Measurements from ENCODE around the gene DNAJC13. TPM values are rescaled to one million over a fixed set of nuclear protein-coding genes. Genes with fewer than 3 reads are reported as not detected.

Gene DNAJC13
- total RNA-seq, 1 donor = 116 TPM

- Histone ChIP-seq H3K27ac (ENCODE audit: low read depth, low read length) (no peak overlapping the region), H3K4me1 (ENCODE audit: insufficient read depth, low read length) (no peaks in the 10 kb centered on the region), H3K36me3 (ENCODE audit: insufficient read depth, low read length) (peaks cover 10% of the 10 kb centered on the region), H3K4me3 (ENCODE audit: insufficient read depth, low read length) (no peak overlapping the region), H3K9me3 (ENCODE audit: low read depth, low read length) (no peaks in the 10 kb centered on the region), H3K27me3 (ENCODE audit: insufficient read depth, low read length) (no peaks in the 10 kb centered on the region), H2AFZ (ENCODE audit: low read length) (no peak overlapping the region), H4K20me1 (ENCODE audit: insufficient read depth, low read length) (no peaks in the 10 kb centered on the region), H3K4me2 (ENCODE audit: insufficient read depth, low read length) (no peak overlapping the region), H3K79me2 (ENCODE audit: insufficient read depth, low read length) (no peaks in the 10 kb centered on the region)
- TF ChIP-seq CTCF (IDR thresholded peaks at IDR 0.05; ENCODE audit: extremely low read depth, low read depth, low read length) = no peak
- DNase-seq (ENCODE audit: insufficient read length, low spot score, missing footprints) = no peak
Observed at GRCh38 chr3:132563420-132564069, 146.2 kb downstream of the DNAJC13 start.

GRCh38 chr3:132564070-132564465, 146.8 kb downstream of the DNAJC13 start:
- Histone ChIP-seq H3K4me1 (ENCODE audit: insufficient read depth, low read length) (no peaks in the 10 kb centered on the region), H3K79me2 (ENCODE audit: insufficient read depth, low read length) (no peaks in the 10 kb centered on the region), H3K9me3 (ENCODE audit: low read depth, low read length) (no peaks in the 10 kb centered on the region), H3K36me3 (ENCODE audit: insufficient read depth, low read length) (peaks cover 5% of the 10 kb centered on the region), H3K27me3 (ENCODE audit: insufficient read depth, low read length) (no peaks in the 10 kb centered on the region), H2AFZ (ENCODE audit: low read length) (no peak overlapping the region), H3K4me3 (ENCODE audit: insufficient read depth, low read length) (no peak overlapping the region), H4K20me1 (ENCODE audit: insufficient read depth, low read length) (no peaks in the 10 kb centered on the region), H3K27ac (ENCODE audit: low read depth, low read length) (no peak overlapping the region), H3K4me2 (ENCODE audit: insufficient read depth, low read length) (no peak overlapping the region)
- TF ChIP-seq CTCF (IDR thresholded peaks at IDR 0.05; ENCODE audit: extremely low read depth, low read depth, low read length) = no peak
- no peak for DNase-seq (ENCODE audit: insufficient read length, low spot score, missing footprints)

- no peaks in the 10 kb centered on the region for H3K79me2 ChIP-seq (ENCODE audit: insufficient read depth, low read length)
- no peak overlapping the region for H3K4me2 ChIP-seq (ENCODE audit: insufficient read depth, low read length)
- no peaks in the 10 kb centered on the region for H3K27me3 ChIP-seq (ENCODE audit: insufficient read depth, low read length)
- H3K27ac ChIP-seq (ENCODE audit: low read depth, low read length) = peak overlapping the region; percentile 57
- H2AFZ ChIP-seq (ENCODE audit: low read length) = no peak overlapping the region
- TF ChIP-seq CTCF (IDR thresholded peaks at IDR 0.05; ENCODE audit: extremely low read depth, low read depth, low read length) = no peak
- no peak overlapping the region for H3K4me3 ChIP-seq (ENCODE audit: insufficient read depth, low read length)
- no peaks in the 10 kb centered on the region for H4K20me1 ChIP-seq (ENCODE audit: insufficient read depth, low read length)
- H3K9me3 ChIP-seq (ENCODE audit: low read depth, low read length) = no peaks in the 10 kb centered on the region
- no peak for DNase-seq (ENCODE audit: insufficient read length, low spot score, missing footprints)
- no peaks in the 10 kb centered on the region for H3K36me3 ChIP-seq (ENCODE audit: insufficient read depth, low read length)
- peaks cover 3% of the 10 kb centered on the region for H3K4me1 ChIP-seq (ENCODE audit: insufficient read depth, low read length)
Observed at GRCh38 chr3:132568422-132568821, 151.1 kb downstream of the DNAJC13 start.

GRCh38 chr3:132569153-132569552, 151.9 kb downstream of the DNAJC13 start:
- H3K36me3 ChIP-seq (ENCODE audit: insufficient read depth, low read length) = no peaks in the 10 kb centered on the region
- no peak overlapping the region for H2AFZ ChIP-seq (ENCODE audit: low read length)
- TF ChIP-seq CTCF (IDR thresholded peaks at IDR 0.05; ENCODE audit: extremely low read depth, low read depth, low read length) = no peak
- no peak for DNase-seq (ENCODE audit: insufficient read length, low spot score, missing footprints)
- no peaks in the 10 kb centered on the region for H3K9me3 ChIP-seq (ENCODE audit: low read depth, low read length)
- no peaks in the 10 kb centered on the region for H3K79me2 ChIP-seq (ENCODE audit: insufficient read depth, low read length)
- no peak overlapping the region for H3K4me2 ChIP-seq (ENCODE audit: insufficient read depth, low read length)
- H3K27me3 ChIP-seq (ENCODE audit: insufficient read depth, low read length) = no peaks in the 10 kb centered on the region
- no peaks in the 10 kb centered on the region for H4K20me1 ChIP-seq (ENCODE audit: insufficient read depth, low read length)
- H3K27ac ChIP-seq (ENCODE audit: low read depth, low read length) = peak overlapping the region; percentile 57
- no peak overlapping the region for H3K4me3 ChIP-seq (ENCODE audit: insufficient read depth, low read length)
- H3K4me1 ChIP-seq (ENCODE audit: insufficient read depth, low read length) = peaks cover 3% of the 10 kb centered on the region

All from osteoblast (primary cell).